Heart left ventricle (tissue), 16 donors: ENCODE results near the gene CASZ1. TPM values are rescaled to one million over a fixed set of nuclear protein-coding genes. Genes with fewer than 3 reads are reported as not detected.

Experiments used
- ATAC-seq, 4 donors: fragments of 200-7000 bp; cut with Tn5 transposase; one replicate each; pipeline ENCODE4 v1.9.1; 2020 to 2022; ENCODE audit warnings: moderate library complexity in 4 of 4, mild to moderate bottlenecking in 3 of 4, moderate number of reproducible peaks in 1 of 4
- DNase-seq, 5 donors: peaks; one replicate each; pipeline ENCODE4 v3.0.0-alpha.2; 2020
- H3K27ac ChIP-seq, 12 donors: fragments of 200-600 bp; sonication (generic) in 4 of 12; one replicate each; pipeline versions ENCODE4 v1.5.0 to v1.8.0; 2016 to 2022; ENCODE audit warnings: mild to moderate bottlenecking in 2 of 12
- H3K27me3 ChIP-seq, 9 donors: fragments of 200-600 bp; sonication (generic) in 2 of 9; one replicate each; pipeline versions ENCODE4 v1.5.1 to v1.8.0; 2016 to 2022; ENCODE audit warnings: mild to moderate bottlenecking in 3 of 9
- H3K36me3 ChIP-seq, 9 donors: fragments of 200-600 bp; sonication (generic) in 2 of 9; one replicate each; pipeline versions ENCODE4 v1.5.0 to v1.8.0; 2018 to 2022; ENCODE audit warnings: mild to moderate bottlenecking in 2 of 9
- H3K4me1 ChIP-seq, 12 donors: fragments of 200-600 bp; sonication (generic) in 4 of 12; one replicate each; pipeline versions ENCODE4 v1.5.0 to v1.8.0; 2016 to 2022; ENCODE audit warnings: mild to moderate bottlenecking in 3 of 12
- H3K4me3 ChIP-seq, 12 donors: fragments of 200-600 bp; sonication (generic) in 4 of 12; one replicate each; pipeline versions ENCODE4 v1.5.0 to v1.8.0; 2017 to 2022; ENCODE audit warnings: mild to moderate bottlenecking in 9 of 12, moderate library complexity in 4 of 12
- H3K9me3 ChIP-seq, 12 donors: fragments of 200-600 bp; sonication (generic) in 4 of 12; one replicate each; pipeline versions ENCODE4 v1.5.0 to v1.8.0; 2016 to 2022; ENCODE audit warnings: mild to moderate bottlenecking in 1 of 12
- POLR2A ChIP-seq, 2 donors: fragments of 450-650 bp; IDR thresholded peaks; one replicate each; pipeline ENCODE4 v1.6.1; 2017; ENCODE audit warnings: antibody characterized with exemption in 2 of 2, mild to moderate bottlenecking in 2 of 2, moderate library complexity in 2 of 2
- WGBS, 4 donors: extraction: QIAGEN DNeasy Blood & Tissue Kit in 2 of 4; methylation state at CpG; one replicate each; pipeline versions ENCODE4 v1.1.5 to v1.1.7; 2013 to 2018; 5-methylcytosine and 5-hydroxymethylcytosine counted together
- intact Hi-C, 10 donors: fragments of 100-400 bp; cut with DNase I; formaldehyde crosslinking; loops; one replicate each; pipeline versions ENCODE4 v1.11.1 to v1.14.2; 2022
- polyA plus RNA-seq, 2 donors: library from polyadenylated mRNA; stranded (reverse); fragments of 200-250 nt; gene quantifications; one replicate each; pipeline ENCODE4 v1.2.3, GENCODE V29; 2013
- total RNA-seq, 9 donors: library from RNA; depleted of rRNA in 2 of 9; stranded (reverse); fragments of >200 nt in 2 of 9; fragmentation: NEBNext Ultra II Directional in 3 of 9; extraction: Animal tissue kit (Norgen Biotek cat#: 25700) in 3 of 9; gene quantifications; one replicate each; pipeline versions ENCODE4 v1.1.0 to v1.2.4, GENCODE V29; 2016 to 2023
- TF ChIP-seq, protein P1 (sequence below), 12 donors: fragments of 200-600 bp; sonication (generic) in 4 of 12; IDR thresholded peaks; one replicate each; pipeline versions ENCODE4 v1.5.0 to v1.8.0; 2018 to 2022; ENCODE audit warnings: antibody characterized with exemption in 12 of 12, mild to moderate bottlenecking in 5 of 12
- donor health status: ischemic (EF 13 %, LVEDD 7.1; RV severe dilation, severe dysfunction).
- donor health status: healthy with polysubstance abuse.
- donor health status: DM: no; HTN: yes; CAD: no.
- donor health status: DM: no; HTN: no; CAD: no.
- donor health status: ischemic (EF 25% LVEDD 6.9; RV normal size, moderate dysfunction).
- donor health status: ischemic (EF 25% LVEDD 5.7; RV mildly dilated, moderate dysfunction).
- donor health status: healthy.
- donor health status: DM: yes; HTN: yes; CAD: no.
- donor health status: ischemic (EF 35%, LVEDD 5.7; RV mildly dilated, moderate dysfunction).
- donor health status: nonischemic (EF 11% LVEDD 7.7; RV severe dilation, severe dysfunction).
- donor health status: DM: yes; HTN: yes; CAD: no.
- donor health status: PGD.
- donor health status: ischemic (EF 29% LVEDD 5.4; RV normal size, mild dysfunction).
- donor health status: nonischemic (EF 23%, LVEDD 6.1; RV moderate dilation, normal function).

Gene CASZ1
- total and polyA plus RNA-seq, 11 donors, result 28.8 to 84.9 (median 55.0) TPM

DNA sequence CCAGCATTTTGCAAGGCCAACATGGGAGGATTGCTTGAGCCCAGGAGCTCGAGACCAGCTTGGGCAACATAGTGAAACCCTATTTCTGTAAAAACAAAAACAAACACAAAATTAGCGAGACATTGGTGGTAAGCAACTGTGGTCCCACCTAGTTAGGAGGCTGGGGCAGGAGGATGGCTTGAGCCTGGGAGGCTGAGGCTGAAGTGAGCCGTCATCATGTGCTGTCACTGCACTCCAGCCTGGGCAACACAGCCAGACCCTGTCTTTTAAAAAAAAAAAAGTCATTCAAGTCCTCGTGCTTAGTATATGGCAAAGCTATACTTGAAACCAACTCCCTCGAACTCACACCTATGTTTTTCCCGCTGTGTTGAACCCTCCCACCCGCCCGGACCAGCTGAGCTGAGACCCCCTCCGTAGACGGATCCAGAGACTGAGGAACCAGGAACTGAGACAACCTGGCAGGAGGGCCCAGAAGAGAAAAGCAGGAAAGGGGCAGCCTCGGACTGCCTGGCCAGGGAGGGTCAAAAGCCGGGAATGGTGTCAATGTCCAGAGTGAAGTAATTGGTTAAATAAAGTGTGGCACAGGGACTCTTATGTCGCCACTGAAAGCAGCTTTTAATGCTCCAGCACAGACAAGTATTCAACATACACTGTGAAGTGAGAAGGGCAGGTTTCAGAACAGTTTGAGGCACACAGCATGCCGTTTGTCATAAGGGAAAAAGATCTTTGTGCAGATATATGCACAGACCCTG, 32.8 kb upstream of the CASZ1 start:
- Histone ChIP-seq H3K4me1 (peaks cover 0 to 9% (median 0%) of the 10 kb centered on the region in 12 donors), H3K9me3 (no peaks in the 10 kb centered on the region), H3K4me3 (no peak overlapping the region), H3K27ac (no peak overlapping the region), H3K27me3 (peaks cover 0 to 16% (median under 1%) of the 10 kb centered on the region in 9 donors), H3K36me3 (no peaks in the 10 kb centered on the region)
- intact Hi-C loops, result no loop called here
- WGBS, 4 donors, result 70 to 80% (median 77%) methylated on average over 14 of the region's 14 CpGs
- DNase-seq, result no peak
- ATAC-seq, result no peak
- TF ChIP-seq POLR2A (IDR thresholded peaks at IDR 0.05), result no peak

DNA sequence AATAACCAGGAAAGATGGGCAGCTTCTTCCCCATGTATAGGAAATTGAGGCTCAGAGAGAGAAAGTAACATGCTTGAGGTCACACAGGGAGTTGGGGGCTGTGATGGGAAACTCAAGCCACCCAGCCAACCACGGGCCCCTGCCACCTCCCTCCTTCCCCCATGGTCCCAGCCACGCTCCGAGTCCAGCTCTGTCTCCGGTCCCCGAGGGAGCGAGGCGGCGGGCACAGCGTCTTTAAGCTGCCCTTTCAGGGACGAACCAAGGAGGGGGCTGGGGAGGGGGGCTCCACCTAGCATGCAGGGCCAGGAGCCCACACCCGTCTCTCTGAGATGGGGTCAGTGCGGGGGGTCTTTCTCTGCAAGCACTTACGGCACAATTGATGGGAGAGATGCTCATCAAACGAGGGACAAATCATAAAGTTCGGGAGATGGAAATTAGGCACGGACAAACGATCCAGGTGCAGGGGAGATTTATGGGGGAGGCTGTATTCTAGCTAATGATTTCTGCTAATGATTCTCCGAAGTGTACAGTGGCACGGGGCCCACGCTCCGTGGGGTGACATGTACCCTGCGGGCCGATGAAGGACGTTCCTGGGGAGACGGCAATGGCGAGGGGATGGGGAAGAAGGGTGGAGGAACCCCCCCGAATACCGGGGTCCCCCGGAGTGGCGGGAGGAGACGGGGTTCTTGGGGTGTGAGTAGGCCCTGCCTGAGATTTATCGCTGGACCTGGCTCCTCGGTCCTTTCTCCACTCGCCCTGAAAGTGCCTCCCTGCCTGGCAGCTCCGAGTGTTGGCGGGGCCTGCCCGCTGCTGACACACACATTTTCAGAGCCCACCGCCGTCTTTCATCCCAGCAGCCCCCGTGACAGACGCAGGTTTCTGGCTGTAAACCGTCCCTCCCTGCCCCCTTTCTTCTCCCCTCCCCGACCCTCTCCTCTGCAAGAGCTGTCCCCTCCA, 31.2 kb upstream of the CASZ1 start:
- no peaks in the 10 kb centered on the region for H3K36me3 ChIP-seq
- TF ChIP-seq, protein P1, sequence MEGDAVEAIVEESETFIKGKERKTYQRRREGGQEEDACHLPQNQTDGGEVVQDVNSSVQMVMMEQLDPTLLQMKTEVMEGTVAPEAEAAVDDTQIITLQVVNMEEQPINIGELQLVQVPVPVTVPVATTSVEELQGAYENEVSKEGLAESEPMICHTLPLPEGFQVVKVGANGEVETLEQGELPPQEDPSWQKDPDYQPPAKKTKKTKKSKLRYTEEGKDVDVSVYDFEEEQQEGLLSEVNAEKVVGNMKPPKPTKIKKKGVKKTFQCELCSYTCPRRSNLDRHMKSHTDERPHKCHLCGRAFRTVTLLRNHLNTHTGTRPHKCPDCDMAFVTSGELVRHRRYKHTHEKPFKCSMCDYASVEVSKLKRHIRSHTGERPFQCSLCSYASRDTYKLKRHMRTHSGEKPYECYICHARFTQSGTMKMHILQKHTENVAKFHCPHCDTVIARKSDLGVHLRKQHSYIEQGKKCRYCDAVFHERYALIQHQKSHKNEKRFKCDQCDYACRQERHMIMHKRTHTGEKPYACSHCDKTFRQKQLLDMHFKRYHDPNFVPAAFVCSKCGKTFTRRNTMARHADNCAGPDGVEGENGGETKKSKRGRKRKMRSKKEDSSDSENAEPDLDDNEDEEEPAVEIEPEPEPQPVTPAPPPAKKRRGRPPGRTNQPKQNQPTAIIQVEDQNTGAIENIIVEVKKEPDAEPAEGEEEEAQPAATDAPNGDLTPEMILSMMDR (IDR thresholded peaks at IDR 0.05), result no peak
- TF ChIP-seq POLR2A (IDR thresholded peaks at IDR 0.05), result no peak
- WGBS, 4 donors, result 81 to 86% (median 83%) methylated on average over 42 to 43 of the region's 43 CpGs
- no peak for DNase-seq
- H3K27ac ChIP-seq, result no peak overlapping the region
- H3K4me3 ChIP-seq, result no peak overlapping the region
- peaks cover 0 to 16% (median 0%) of the 10 kb centered on the region in 9 donors for H3K27me3 ChIP-seq
- intact Hi-C loops, result no loop called here
- no peaks in the 10 kb centered on the region for H3K9me3 ChIP-seq
- no peak for ATAC-seq
- peaks cover 0 to 16% (median 4%) of the 10 kb centered on the region in 12 donors for H3K4me1 ChIP-seq

DNA sequence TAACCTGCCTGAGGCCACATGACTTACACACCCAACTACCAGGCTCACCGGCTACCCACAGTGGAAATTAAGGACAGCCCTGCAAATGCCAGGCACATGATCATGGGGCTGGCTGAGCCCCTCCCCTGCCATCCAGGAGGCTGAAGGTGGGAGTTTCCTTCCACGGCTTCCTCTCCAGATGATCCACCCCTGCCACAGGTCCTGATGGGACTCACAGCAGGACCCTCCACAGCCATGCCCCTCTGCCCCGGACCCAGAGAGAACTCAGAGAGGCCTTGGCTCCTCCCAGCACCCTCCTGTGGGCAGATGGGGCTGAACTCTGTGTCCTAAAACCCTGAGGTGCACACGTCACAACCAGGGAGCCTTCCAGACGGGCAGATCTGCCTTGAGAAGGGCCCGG, 29.1 kb upstream of the CASZ1 start:
- intact Hi-C loops, result no loop called here
- H3K4me1 ChIP-seq, result peaks cover 0 to 26% (median 6%) of the 10 kb centered on the region in 12 donors
- H3K27me3 ChIP-seq, result peaks cover 0 to 10% (median 0%) of the 10 kb centered on the region in 9 donors
- no peak for DNase-seq
- WGBS, 4 donors, result 51 to 68% (median 61%) methylated on average over 5 to 6 of the region's 6 CpGs
- no peaks in the 10 kb centered on the region for H3K9me3 ChIP-seq
- no peaks in the 10 kb centered on the region for H3K36me3 ChIP-seq
- ATAC-seq, result no peak
- no peak overlapping the region for H3K27ac ChIP-seq
- TF ChIP-seq, protein P1 (IDR thresholded peaks at IDR 0.05), result no peak
- TF ChIP-seq POLR2A (IDR thresholded peaks at IDR 0.05), result no peak
- no peak overlapping the region for H3K4me3 ChIP-seq

DNA sequence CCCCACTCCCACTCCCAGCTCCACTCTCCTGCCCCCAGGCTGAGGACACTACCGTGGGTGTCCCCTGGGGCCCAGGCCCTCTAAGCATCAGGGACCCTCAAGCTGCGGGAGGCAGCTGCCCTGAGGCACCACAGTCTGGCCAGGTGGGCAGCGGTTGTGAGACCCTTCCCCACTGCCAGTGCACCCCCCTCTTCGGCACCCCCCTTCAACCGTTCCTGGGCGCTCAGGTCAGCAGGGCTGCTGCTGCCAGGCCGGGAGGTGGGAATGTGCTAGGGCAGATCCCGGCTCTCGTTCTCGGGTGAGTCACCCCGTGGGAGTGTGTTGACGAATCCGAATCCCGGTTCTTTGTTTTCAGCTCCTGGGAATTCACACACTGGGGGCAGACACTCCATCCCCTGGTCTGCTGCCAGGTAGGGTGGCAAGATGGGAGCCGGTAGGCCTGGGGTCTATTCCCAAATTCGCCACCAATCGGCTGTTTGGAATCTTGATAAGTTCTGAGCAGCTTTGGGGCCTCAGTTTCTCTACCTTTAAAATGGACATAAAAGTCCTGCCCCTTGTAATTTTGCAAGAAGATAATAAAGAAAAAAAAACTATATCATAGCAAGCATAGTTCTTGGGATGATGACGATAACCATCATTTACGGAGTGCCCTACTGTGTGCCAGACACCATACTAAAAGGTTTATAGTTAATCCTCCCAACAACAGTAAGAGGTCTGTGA, 28.5 kb upstream of the CASZ1 start:
- H3K27me3 ChIP-seq, result peaks cover 0 to 10% (median 0%) of the 10 kb centered on the region in 9 donors
- intact Hi-C loops, result loop anchor here in 2 of 10 donors (5.0 kb wide), 2 partner anchors 32 to 37 kb away; no protein-coding TSS in a partner anchor
- no peaks in the 10 kb centered on the region for H3K36me3 ChIP-seq
- no peak overlapping the region for H3K27ac ChIP-seq
- no peak for DNase-seq
- H3K9me3 ChIP-seq, result no peaks in the 10 kb centered on the region
- 47 to 69% (median 61%) methylated on average over 10 to 19 of the region's 19 CpGs for WGBS, 4 donors
- H3K4me3 ChIP-seq, result no peak overlapping the region
- no peak for TF ChIP-seq POLR2A (IDR thresholded peaks at IDR 0.05)
- TF ChIP-seq, protein P1 (IDR thresholded peaks at IDR 0.05), result no peak
- peaks cover 0 to 31% (median 8%) of the 10 kb centered on the region in 12 donors for H3K4me1 ChIP-seq
- no peak for ATAC-seq
